Osteoblast (primary cell): Measurements from ENCODE around the gene MS4A15. TPM values are rescaled to one million over a fixed set of nuclear protein-coding genes. Genes with fewer than 3 reads are reported as not detected.

Experiments
- DNase-seq: peaks from one replicate; pipeline ENCODE4 v3.0.0; 2011; ENCODE audit warnings: low spot score, mixed read lengths; ENCODE audit not compliant: insufficient read length; ENCODE audit errors: missing footprints
- H2AFZ ChIP-seq: 2 replicates; pipeline ENCODE4 v1.6.0; 2011; ENCODE audit warnings: mild to moderate bottlenecking, low read length
- H3K27ac ChIP-seq: 2 replicates; pipeline ENCODE4 v1.5.1; 2011; ENCODE audit warnings: mild to moderate bottlenecking, low read depth, low read length, moderate library complexity
- H3K27me3 ChIP-seq: 2 replicates; pipeline ENCODE4 v1.6.0; 2012; ENCODE audit warnings: mild to moderate bottlenecking, control low read depth, inconsistent platforms, low read length, moderate library complexity; ENCODE audit not compliant: insufficient read depth
- H3K36me3 ChIP-seq: 2 replicates; pipeline ENCODE4 v1.5.1; 2011; ENCODE audit warnings: mild to moderate bottlenecking, low read length, control low read depth, moderate library complexity; ENCODE audit not compliant: insufficient read depth
- H3K4me1 ChIP-seq: 2 replicates; pipeline ENCODE4 v1.5.1; 2011; ENCODE audit warnings: mild to moderate bottlenecking, low read length, control low read depth, moderate library complexity; ENCODE audit not compliant: insufficient read depth
- H3K4me2 ChIP-seq: 2 replicates; pipeline ENCODE4 v1.6.0; 2011; ENCODE audit warnings: mild to moderate bottlenecking, low read length; ENCODE audit not compliant: insufficient read depth
- H3K4me3 ChIP-seq: fragments of 200-600 bp; sonication (generic); 3 replicates; pipeline ENCODE4 v1.5.1; 2012; ENCODE audit warnings: mild to moderate bottlenecking, low read length, inconsistent platforms; ENCODE audit not compliant: insufficient read depth
- H3K79me2 ChIP-seq: 2 replicates; pipeline ENCODE4 v1.6.0; 2012; ENCODE audit warnings: mild to moderate bottlenecking, low read length, control low read depth, inconsistent platforms; ENCODE audit not compliant: insufficient read depth
- H3K9me3 ChIP-seq: 2 replicates; pipeline ENCODE4 v1.5.1; 2011; ENCODE audit warnings: low read depth, low read length, control low read depth
- H4K20me1 ChIP-seq: 2 replicates; pipeline ENCODE4 v1.6.0; 2012; ENCODE audit warnings: mild to moderate bottlenecking, low read length, control low read depth; ENCODE audit not compliant: insufficient read depth
- total RNA-seq: library from RNA; depleted of rRNA; stranded (reverse); fragments of >200 nt; gene quantifications from 2 replicates; pipeline ENCODE4 v1.2.3, GENCODE V29; 2012
- TF ChIP-seq, protein P1 (sequence below): IDR thresholded peaks from 2 replicates; pipeline ENCODE4 v1.5.1; 2011; ENCODE audit warnings: mild to moderate bottlenecking, low read depth, low read length, moderate library complexity; ENCODE audit errors: extremely low read depth

The MS4A15 gene
- total RNA-seq, 1 donor: not detected

DNA sequence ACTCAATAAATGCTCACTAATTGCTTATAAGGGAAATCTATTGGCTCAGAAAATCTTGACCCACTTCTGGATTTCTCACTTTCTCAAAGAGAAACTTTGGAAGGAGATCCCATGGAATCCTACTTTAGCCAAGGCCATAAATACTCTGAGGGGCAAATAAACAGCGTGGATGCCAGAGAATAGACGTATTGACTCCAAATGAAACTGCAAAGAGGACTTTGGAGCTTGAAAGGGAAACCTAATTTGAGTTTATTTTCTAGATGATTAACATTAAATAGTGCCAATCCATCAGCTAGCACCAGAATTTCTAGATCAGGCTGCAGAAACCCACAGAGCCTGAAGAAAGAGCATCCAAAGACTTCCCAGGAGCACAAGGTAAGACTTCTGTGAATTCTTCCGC lies 32.2 kb upstream of the MS4A15 start, which contains the start of gene MS4A18:
TSS of gene MS4A18 (plus strand) at position 301 of the 400 bp plus-strand sequence.
- H3K4me2 ChIP-seq: no peak within 1 kb of the TSS
- no peak within 1 kb of the TSS for H2AFZ ChIP-seq
- DNase-seq: no peak
- no peak within 1 kb of the TSS for H3K27ac ChIP-seq
- no peaks in the 10 kb centered on the region for H4K20me1 ChIP-seq
- H3K4me1 ChIP-seq: no peaks in the 10 kb centered on the region
- H3K4me3 ChIP-seq: no peak within 1 kb of the TSS
- H3K9me3 ChIP-seq: no peaks in the 10 kb centered on the region
- H3K79me2 ChIP-seq: no peaks in the 10 kb centered on the region
- H3K27me3 ChIP-seq: no peaks in the 10 kb centered on the region
- H3K36me3 ChIP-seq: no peaks in the 10 kb centered on the region
- TF ChIP-seq, protein P1, sequence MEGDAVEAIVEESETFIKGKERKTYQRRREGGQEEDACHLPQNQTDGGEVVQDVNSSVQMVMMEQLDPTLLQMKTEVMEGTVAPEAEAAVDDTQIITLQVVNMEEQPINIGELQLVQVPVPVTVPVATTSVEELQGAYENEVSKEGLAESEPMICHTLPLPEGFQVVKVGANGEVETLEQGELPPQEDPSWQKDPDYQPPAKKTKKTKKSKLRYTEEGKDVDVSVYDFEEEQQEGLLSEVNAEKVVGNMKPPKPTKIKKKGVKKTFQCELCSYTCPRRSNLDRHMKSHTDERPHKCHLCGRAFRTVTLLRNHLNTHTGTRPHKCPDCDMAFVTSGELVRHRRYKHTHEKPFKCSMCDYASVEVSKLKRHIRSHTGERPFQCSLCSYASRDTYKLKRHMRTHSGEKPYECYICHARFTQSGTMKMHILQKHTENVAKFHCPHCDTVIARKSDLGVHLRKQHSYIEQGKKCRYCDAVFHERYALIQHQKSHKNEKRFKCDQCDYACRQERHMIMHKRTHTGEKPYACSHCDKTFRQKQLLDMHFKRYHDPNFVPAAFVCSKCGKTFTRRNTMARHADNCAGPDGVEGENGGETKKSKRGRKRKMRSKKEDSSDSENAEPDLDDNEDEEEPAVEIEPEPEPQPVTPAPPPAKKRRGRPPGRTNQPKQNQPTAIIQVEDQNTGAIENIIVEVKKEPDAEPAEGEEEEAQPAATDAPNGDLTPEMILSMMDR: no peak

DNA sequence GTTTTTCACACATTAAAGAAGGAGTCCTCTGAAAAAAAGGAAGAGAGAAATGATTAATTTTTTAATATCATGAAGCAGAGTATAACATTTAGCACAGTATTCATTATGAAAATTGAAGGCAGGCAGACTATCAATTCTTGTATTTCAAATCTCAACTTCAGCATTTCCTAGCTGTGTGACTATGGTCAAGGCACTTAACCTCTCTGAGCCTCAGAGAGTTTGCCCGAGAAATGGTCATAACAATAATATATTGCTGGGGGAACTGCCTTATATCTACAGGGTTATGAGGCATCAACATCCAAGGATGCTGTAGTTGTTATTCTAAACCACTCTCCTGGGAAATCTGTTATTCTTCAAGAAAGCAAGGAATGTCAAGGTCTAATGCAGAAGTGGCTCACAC lies 31.1 kb upstream of the MS4A15 start:
- no peaks in the 10 kb centered on the region for H3K36me3 ChIP-seq
- H2AFZ ChIP-seq: no peak overlapping the region
- H4K20me1 ChIP-seq: no peaks in the 10 kb centered on the region
- H3K27ac ChIP-seq: no peak overlapping the region
- H3K4me1 ChIP-seq: no peaks in the 10 kb centered on the region
- DNase-seq: no peak
- H3K4me3 ChIP-seq: no peak overlapping the region
- TF ChIP-seq, protein P1: no peak
- no peaks in the 10 kb centered on the region for H3K79me2 ChIP-seq
- H3K27me3 ChIP-seq: no peaks in the 10 kb centered on the region
- H3K4me2 ChIP-seq: no peak overlapping the region
- H3K9me3 ChIP-seq: no peaks in the 10 kb centered on the region

DNA sequence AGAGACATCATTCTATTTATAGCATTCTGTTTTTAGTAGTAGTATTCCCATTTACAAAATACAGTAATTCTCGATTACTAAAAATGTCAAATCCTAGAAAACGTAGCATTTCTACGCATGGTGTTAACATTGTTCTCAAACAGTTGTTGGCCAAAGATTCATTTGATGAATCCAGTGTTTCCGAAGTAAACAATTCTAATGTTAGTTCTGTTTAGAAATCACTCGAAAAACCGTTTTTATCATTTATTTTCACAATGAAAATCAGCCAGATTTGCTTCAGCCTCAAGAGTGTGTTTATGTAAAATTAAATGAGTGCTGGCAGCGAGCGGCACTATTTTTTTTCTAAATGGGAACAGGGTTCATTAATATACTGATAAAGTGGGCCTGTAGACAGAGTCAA lies 25.1 kb upstream of the MS4A15 start:
- Histone ChIP-seq H3K27ac (no peak overlapping the region), H3K4me3 (no peak overlapping the region), H3K4me1 (no peaks in the 10 kb centered on the region), H3K4me2 (no peak overlapping the region), H3K36me3 (no peaks in the 10 kb centered on the region), H3K27me3 (peaks cover 3% of the 10 kb centered on the region), H3K9me3 (no peaks in the 10 kb centered on the region), H3K79me2 (no peaks in the 10 kb centered on the region), H4K20me1 (no peaks in the 10 kb centered on the region), H2AFZ (no peak overlapping the region)
- TF ChIP-seq, protein P1: no peak
- no peak for DNase-seq

DNA sequence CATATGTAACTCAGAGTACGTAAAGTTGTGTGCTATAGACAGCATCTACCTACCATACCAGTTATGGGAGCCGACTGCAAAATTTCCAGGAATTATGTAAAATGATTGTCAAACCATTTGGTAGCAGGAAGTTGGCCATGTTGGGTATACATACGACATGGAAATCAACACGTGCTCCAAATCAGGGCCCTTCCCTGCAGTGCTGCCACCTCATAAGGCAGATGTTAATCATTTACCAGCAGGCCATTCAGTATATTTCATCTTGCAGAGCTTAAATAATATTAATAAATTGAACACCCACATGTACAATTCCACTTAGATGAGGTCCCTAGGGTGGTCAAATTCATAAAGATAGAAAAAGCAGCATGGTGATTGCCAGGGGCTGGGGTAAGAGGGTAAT lies 22.4 kb upstream of the MS4A15 start:
- Histone ChIP-seq H3K36me3 (no peaks in the 10 kb centered on the region), H3K9me3 (no peaks in the 10 kb centered on the region), H4K20me1 (no peaks in the 10 kb centered on the region), H3K79me2 (no peaks in the 10 kb centered on the region), H3K27me3 (peaks cover 3% of the 10 kb centered on the region), H3K4me2 (no peak overlapping the region), H3K4me3 (no peak overlapping the region), H2AFZ (no peak overlapping the region), H3K27ac (no peak overlapping the region), H3K4me1 (no peaks in the 10 kb centered on the region)
- TF ChIP-seq, protein P1: no peak
- no peak for DNase-seq
